Loucy (cell line): Measurements from ENCODE around the gene ATP10B.
"Not testable (repeated sequence)": the region's sequence is repeated elsewhere in the genome, so short reads cannot be mapped to it uniquely, and the experiment has no call there.

Source experiments
- H2AFZ ChIP-seq: fragments of 200-600 bp; sonication (generic); 2 replicates; pipeline ENCODE4 v1.6.0; 2016; ENCODE audit warnings: antibody characterized with exemption, mild to moderate bottlenecking, low read length, moderate library complexity
- H3F3A ChIP-seq: fragments of 200-600 bp; 2 replicates; pipeline ENCODE4 v1.6.0; 2016; ENCODE audit warnings: antibody characterized with exemption, low read depth, mild to moderate bottlenecking
- H3K27me3 ChIP-seq: fragments of 200-600 bp; sonication (generic); 2 replicates; pipeline ENCODE4 v1.6.1; 2014; ENCODE audit warnings: low read length, mild to moderate bottlenecking; ENCODE audit not compliant: insufficient read depth, poor library complexity, severe bottlenecking
- H3K36me3 ChIP-seq: fragments of 200-600 bp; sonication (generic); 2 replicates; pipeline ENCODE4 v1.6.1; 2016; ENCODE audit warnings: low read length; ENCODE audit not compliant: insufficient read depth
- H3K4me1 ChIP-seq: fragments of 200-600 bp; sonication (generic); 2 replicates; pipeline ENCODE4 v1.5.1; 2014; ENCODE audit warnings: low read length, mild to moderate bottlenecking; ENCODE audit not compliant: insufficient read depth, poor library complexity, severe bottlenecking
- H3K4me2 ChIP-seq: fragments of 200-600 bp; sonication (generic); 2 replicates; pipeline ENCODE4 v1.6.0; 2014; ENCODE audit warnings: antibody characterized with exemption, low read length, low read depth, mild to moderate bottlenecking; ENCODE audit not compliant: poor library complexity, severe bottlenecking
- H3K4me3 ChIP-seq: fragments of 200-600 bp; sonication (generic); 2 replicates; pipeline ENCODE4 v1.5.1; 2014; ENCODE audit warnings: low read length, mild to moderate bottlenecking, mixed read lengths; ENCODE audit not compliant: poor library complexity, severe bottlenecking
- H3K79me2 ChIP-seq: fragments of 200-600 bp; sonication (generic); 2 replicates; pipeline ENCODE4 v1.6.1; 2014; ENCODE audit warnings: low read length; ENCODE audit not compliant: insufficient read depth
- H3K9ac ChIP-seq: fragments of 200-600 bp; sonication (generic); 2 replicates; pipeline ENCODE4 v1.6.0; 2014; ENCODE audit warnings: mild to moderate bottlenecking, low read depth, low read length, moderate library complexity; ENCODE audit not compliant: poor library complexity, severe bottlenecking
- H3K9me2 ChIP-seq: fragments of 200-600 bp; sonication (generic); replicated peaks from 2 replicates; pipeline ENCODE4 v1.6.1; 2016; ENCODE audit warnings: low read depth, low read length, mixed read lengths
- H3K9me3 ChIP-seq: fragments of 200-600 bp; sonication (generic); 2 replicates; pipeline ENCODE4 v1.6.1; 2014; ENCODE audit warnings: mild to moderate bottlenecking, antibody characterized with exemption, low read length, low read depth; ENCODE audit not compliant: insufficient read depth
- H4K20me1 ChIP-seq: fragments of 200-600 bp; sonication (generic); 2 replicates; pipeline ENCODE4 v1.6.0; 2014; ENCODE audit warnings: antibody characterized with exemption, low read length, mild to moderate bottlenecking; ENCODE audit not compliant: insufficient read depth, poor library complexity, severe bottlenecking
- CTCF ChIP-seq: fragments of 200-600 bp; sonication (generic); conservative IDR thresholded peaks from 2 replicates; pipeline ENCODE4 v1.5.1; 2014; ENCODE audit warnings: mild to moderate bottlenecking, antibody characterized with exemption, low read length
- EZH2phosphoT487 ChIP-seq: fragments of 200-600 bp; IDR thresholded peaks from 2 replicates; pipeline ENCODE4 v1.6.1; 2018; ENCODE audit warnings: antibody characterized with exemption, mild to moderate bottlenecking, moderate library complexity, borderline replicate concordance

ATP10B gene

DNA sequence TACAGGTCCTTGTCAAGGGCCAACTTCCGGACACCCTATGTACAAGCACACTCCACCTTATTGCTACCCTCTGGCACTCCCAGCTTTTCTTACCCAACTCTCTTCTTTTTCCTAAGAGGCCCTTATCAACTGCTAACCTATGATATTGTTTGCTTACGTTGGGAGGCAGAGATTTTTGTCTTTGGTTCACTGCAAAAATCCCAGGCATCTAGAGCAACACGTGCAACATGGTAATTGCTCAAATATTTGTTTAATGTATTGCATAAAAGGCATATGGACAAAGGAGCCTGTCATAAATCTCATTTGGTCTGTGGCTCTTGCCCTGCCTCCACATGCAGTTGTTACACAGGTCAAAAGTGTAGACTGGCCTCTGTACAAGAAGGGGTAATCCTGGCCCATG, 35.8 kb upstream of the ATP10B start:
- no peaks in the 10 kb centered on the region for H3K36me3 ChIP-seq
- H3K4me3 ChIP-seq = no peak overlapping the region
- no peak overlapping the region for H2AFZ ChIP-seq
- H3K4me1 ChIP-seq = no peaks in the 10 kb centered on the region
- no peaks in the 10 kb centered on the region for H3F3A ChIP-seq
- no peaks in the 10 kb centered on the region for H3K9me2 ChIP-seq
- H3K9ac ChIP-seq = no peak overlapping the region
- no peaks in the 10 kb centered on the region for H4K20me1 ChIP-seq
- TF ChIP-seq CTCF (no peak), EZH2phosphoT487 (no peak)
- H3K9me3 ChIP-seq = no peaks in the 10 kb centered on the region
- no peak overlapping the region for H3K4me2 ChIP-seq
- no peaks in the 10 kb centered on the region for H3K27me3 ChIP-seq
- H3K79me2 ChIP-seq = no peaks in the 10 kb centered on the region

DNA sequence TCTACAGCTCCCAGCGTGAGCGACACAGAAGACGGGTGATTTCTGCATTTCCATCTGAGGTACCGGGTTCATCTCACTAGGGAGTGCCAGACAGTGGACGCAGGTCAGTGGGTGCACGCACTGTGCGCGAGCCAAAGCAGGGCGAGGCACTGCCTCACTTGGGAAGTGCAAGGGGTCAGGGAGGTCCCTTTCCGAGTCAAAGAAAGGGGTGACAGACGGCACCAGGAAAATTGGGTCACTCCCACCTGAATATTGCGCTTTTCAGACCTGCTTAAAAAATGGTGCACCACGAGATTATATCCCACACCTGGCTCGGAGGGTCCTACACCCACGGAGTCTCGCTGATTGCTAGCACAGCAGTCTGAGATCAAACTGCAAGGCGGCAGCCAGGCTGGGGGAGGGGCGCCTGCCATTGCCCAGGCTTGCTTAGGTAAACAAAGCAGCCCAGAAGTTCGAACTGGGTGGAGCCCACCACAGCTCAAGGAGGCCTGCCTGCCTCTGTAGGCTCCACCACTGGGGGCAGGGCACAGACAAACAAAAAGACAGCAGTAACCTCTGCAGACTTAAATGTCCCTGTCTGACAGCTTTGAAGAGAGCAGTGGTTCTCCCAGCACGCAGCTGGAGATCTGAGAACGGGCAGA, 21.7 kb upstream of the ATP10B start:
- H3K4me3 ChIP-seq, H2AFZ ChIP-seq, H3K79me2 ChIP-seq, H3K9me3 ChIP-seq, H3K4me1 ChIP-seq, H3K9ac ChIP-seq, H4K20me1 ChIP-seq, H3K36me3 ChIP-seq, H3K27me3 ChIP-seq, H3F3A ChIP-seq, H3K9me2 ChIP-seq, H3K4me2 ChIP-seq: not testable (repeated sequence)

DNA sequence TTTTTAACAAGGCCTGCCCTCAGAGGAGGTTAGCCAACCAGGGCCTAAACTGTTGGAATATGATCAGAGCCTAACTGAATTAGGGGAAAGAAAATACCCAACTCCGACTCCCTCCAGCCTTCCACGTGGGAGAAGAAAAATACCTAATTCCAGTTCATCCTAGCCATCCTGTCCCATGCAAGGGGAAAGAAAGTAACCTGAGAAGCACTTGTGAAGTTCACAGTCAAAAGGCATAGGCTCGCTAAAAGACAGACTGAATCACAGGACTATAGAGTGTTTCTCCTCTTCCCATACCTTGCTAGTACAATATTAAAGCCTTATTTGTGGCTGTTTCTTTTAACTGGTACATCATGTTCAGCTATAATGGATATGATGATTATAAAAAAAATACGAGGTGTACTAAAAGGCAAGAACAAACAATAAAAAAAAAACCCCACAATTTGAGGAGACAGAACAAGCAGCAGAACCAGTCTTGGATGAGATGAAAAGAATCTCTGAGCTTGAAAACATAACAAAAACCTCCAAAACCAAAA, 18.0 kb upstream of the ATP10B start:
- Histone ChIP-seq H3K36me3 (no peaks in the 10 kb centered on the region), H3K9me2 (no peaks in the 10 kb centered on the region), H3K4me3 (no peak overlapping the region), H3K4me1 (no peaks in the 10 kb centered on the region), H3K9ac (no peak overlapping the region), H3K9me3 (no peaks in the 10 kb centered on the region), H3K4me2 (no peak overlapping the region), H3F3A (no peaks in the 10 kb centered on the region), H3K27me3 (no peaks in the 10 kb centered on the region), H2AFZ (no peak overlapping the region), H4K20me1 (no peaks in the 10 kb centered on the region), H3K79me2 (no peaks in the 10 kb centered on the region)
- no peak for TF ChIP-seq EZH2phosphoT487
- no peak for TF ChIP-seq CTCF

GRCh38 chr5:160867976-160868375, 16.0 kb upstream of the ATP10B start:
- Histone ChIP-seq H3K9me3 (no peaks in the 10 kb centered on the region), H3K9me2 (no peaks in the 10 kb centered on the region), H3K9ac (no peak overlapping the region), H3K79me2 (no peaks in the 10 kb centered on the region), H3F3A (no peaks in the 10 kb centered on the region), H3K36me3 (no peaks in the 10 kb centered on the region), H3K4me3 (no peak overlapping the region), H3K4me2 (no peak overlapping the region), H2AFZ (no peak overlapping the region), H3K27me3 (no peaks in the 10 kb centered on the region), H4K20me1 (no peaks in the 10 kb centered on the region), H3K4me1 (no peaks in the 10 kb centered on the region)
- no peak for TF ChIP-seq CTCF
- no peak for TF ChIP-seq EZH2phosphoT487
